ENCODE measurements around the gene ZNF143.
"Not testable (repeated sequence)": the region's sequence is repeated elsewhere in the genome, so short reads cannot be mapped to it uniquely, and the experiment has no call there.

The ZNF143 gene

DNA sequence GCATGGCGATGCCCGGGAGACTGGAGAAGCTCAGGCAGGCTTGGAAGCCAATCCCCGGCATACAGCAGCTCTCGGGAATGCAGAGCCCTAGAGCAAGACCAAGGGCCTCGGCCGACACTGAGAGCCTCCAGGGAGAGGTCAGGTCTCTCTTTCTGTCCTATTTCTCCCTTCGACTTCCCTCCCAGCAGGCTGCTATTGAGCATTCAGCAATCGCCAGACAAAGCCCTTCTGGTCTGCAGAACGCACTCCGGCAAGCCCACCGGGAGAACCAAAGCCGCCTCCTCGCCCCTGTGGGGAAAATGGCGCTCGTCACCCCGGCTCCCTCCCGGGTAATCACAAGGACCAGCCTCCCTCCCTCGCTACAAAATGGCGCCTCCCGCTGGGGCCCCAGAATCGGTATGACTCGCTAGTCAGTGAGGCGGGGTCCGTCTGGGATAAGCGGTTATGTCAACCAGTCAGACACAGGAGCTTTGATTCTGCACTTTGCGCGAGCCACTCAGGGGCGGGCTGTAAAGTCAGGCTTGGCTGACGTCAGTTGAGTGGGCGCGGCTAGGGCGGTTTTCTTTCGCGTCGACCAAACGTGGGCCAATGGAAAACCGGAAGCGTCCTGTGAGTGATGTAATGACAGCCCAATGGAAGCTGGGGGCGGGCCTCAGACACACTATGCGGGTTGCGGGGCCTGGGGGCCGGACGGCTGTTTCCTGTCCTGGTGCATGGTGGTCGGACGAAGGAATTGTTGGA, at the start of gene ZNF143:
Gene ZNF143, plus strand, starts transcription at position 691 of the 741 bp plus-strand sequence. CDS start 10,297 bp downstream, outside the sequence.
- peak; percentile 45 for FAIRE-seq

DNA sequence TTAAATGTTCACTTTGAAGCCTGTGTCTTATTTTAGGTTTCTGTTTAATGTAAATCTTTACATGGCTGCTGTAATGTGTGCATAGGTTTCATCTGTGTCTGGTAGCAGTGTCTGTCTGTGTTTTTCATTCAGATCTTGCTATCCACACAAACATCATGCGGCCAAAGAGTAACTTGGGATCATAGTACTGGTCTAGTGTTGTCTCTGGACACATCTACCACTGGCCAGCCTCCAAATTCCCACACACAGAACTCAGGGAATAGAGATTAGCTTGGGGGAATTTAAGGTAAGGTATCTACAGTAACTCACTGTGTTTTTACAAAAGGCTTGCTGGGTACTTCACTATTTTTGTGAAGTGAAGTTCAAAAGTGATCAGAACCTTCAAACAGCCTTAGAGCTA, 32.1 kb upstream of the ZNF143 start:
- FAIRE-seq, result no peak

DNA sequence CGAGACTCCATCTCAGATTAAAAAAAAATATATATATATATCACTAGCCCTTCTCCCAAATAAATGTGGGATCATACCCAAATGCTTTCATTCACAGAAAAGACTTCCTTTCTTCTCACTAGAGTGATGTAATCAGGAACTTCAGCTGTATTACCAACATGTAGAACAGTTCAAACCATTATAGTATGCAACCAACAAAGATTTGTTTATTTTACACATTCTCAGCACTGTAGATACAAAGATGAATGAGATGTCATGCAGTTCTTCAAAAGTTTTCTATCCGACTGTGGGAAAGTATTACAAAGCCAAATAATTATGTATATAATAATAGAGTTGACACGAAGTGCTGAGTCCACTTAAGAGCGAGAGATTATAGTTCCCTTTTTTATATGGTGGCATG, 22.2 kb upstream of the ZNF143 start:
- no peak for FAIRE-seq

DNA sequence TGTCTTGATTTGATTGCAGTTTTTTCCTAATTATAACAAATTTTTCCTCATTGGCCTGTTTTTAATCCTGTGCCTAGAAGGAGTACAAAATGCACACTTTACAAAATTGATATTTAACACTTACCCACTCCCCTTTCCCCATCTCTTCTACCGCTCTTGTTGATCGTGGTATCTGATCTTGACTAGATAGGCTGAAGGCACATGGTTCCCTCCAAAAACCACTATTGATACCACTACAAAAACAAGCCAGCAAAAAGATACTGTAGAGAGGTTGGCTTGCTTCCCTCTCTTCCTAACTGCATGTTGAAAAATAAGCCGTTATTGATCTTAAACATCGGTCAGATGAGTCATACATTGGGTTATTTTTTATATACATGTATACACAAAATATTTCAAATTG, 14.6 kb upstream of the ZNF143 start:
- FAIRE-seq, result no peak

DNA sequence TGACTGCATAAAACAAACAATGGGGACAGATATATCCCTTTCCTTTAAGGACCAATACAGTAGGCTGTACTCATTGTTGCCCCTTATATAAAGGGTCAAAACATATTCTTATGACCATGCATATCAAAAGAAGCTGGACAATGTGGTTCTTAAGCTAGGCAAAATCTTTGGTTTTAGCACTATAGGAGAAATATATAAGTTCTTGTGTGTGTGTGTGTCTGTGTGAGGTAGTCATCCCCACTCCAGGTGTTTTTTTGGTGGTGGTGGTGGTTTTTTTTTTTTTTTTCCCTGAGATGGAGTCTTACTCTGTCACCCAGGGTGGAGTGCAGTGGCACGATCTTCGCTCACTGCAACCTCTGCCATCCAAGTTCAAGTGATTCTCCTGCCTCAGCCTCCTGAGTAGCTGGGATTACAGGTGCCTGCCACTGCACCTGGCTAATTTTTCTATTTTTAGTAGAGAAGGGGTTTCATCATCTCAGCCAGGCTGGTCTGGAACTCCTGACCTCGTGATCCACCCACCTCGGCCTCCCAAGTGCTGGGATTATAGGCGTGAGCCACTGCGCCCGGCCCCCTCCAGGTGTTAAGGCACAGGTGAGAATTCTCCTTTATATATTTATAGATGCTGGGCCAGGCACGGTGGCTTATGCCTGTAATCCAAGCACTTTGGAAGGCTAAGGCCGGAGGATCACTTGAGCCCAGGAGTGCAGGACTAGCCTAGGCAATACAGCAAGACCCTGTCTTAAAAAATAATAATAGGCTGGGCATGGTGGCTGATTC, 12.0 kb upstream of the ZNF143 start:
- no peak for FAIRE-seq

DNA sequence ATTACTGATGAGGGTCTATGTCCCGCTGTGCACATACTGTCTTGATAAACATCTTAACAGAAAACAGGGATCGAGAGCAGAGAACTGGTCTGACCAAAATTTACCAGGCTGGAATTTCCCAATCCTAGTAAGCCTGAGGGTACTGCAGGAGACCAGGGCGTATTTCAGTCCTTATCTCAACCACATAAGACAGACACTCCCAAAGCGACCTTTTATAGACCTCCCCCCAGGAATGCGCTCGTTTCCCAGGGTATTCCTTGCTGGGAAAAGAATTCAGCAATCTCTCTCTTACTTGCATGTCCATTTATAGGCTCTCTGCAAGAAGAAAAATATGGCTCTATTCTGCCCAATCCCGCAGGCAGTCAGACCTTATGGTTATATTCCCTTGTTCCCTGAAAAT, 8.8 kb upstream of the ZNF143 start:
- FAIRE-seq, result not testable (repeated sequence)

DNA sequence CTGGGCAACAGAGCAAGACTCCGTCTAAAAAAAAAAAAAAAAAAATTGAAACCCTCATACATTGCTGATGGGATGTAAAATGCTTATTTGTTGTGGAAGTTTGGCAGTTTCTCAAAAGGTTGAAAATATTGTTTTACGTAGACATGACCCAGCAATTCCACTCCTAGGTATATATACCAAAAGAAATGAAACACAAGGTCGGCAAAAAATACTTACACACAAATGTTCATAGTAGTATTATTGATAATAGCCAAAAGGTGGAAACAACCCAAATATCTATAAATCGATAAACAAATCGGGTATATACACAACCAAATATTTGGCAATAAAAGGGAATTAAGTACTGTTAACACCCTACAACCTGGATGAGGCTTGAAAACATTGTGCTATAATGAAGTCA, 5.1 kb upstream of the ZNF143 start:
- FAIRE-seq, result no peak

DNA sequence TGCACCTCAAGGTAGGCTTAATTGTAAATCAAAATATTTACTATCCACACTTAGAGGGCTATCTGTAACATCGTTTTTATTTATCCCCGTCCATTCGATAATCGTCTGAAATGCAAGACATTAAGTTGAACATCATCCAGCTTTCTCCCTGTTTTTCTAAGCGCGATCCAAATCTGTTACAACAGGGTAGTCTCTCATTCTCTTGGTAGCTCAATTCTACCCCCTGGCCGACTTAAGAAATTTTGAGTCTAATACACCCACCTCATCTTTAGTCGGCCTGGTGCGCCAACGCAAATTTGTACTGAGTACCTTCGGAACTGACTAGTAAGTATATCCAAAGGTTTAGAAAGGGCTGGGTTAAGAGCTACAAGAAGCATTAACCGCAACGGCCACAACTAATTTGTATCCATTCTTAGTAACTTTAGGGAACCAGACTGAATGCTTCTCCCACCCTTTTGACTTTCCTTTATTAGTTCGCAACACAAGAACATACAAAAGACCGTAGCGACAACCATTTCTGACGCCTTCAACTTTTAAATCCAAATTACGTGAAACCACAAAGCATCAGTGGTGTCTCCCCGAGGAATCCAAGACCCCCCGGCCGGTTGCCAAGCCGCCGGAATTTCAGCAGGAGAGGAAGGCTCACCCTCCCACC, 1.0 kb upstream of the ZNF143 start:
- FAIRE-seq, result no peak

DNA sequence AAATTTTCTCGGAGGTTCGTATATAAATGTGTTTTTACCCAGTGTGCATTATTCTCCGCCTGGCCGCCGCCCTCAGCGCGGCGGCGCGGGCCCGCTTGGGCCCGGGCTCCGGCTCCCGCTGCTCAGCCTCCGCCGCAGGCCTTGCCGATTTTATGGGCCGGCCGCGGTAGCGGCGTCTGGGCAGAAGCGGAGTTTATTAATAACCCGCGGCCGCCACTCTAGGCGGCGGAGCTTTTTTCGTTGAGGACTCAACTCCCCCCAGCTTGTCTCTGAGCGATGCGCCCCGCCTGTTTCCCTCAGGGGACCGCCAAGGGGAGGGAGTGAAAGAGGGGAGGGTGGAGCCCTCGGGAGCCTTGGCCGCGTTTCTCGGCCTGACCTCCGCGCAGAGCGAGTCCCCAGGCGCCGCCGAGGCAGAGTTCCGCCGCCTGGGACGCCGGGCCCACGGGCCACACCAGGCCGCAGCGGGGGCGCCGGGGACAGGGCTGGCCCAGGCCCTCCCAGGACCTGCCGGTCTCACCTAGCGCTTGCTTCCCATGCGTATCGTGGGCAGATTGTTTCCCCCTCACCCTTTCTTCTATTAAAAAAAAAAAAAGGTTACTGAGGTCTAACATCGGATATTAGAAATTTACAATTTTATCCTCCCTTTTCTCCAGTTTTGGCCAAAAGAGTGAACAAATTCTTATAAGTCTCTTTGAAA, 399 bp downstream of the ZNF143 start:
- FAIRE-seq, result no peak

DNA sequence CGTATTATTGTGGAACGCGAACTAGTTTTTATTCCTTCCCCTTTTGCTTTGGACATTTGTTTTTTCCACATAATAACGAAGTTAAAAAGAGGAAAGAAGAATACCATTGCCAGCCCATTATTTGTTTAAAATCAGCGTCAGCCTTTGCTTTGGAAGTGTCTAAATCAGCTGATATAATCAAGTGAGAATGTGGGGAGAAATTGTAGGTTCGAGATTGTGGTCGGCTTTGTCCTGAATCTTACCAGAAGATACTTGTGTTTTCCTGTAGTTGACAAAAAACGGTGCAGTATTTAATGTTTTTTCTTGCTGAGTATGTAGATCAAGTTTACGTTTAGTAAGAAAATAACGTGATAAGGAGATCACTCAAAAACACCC, 935 bp downstream of the ZNF143 start:
- FAIRE-seq, result peak; percentile 92

DNA sequence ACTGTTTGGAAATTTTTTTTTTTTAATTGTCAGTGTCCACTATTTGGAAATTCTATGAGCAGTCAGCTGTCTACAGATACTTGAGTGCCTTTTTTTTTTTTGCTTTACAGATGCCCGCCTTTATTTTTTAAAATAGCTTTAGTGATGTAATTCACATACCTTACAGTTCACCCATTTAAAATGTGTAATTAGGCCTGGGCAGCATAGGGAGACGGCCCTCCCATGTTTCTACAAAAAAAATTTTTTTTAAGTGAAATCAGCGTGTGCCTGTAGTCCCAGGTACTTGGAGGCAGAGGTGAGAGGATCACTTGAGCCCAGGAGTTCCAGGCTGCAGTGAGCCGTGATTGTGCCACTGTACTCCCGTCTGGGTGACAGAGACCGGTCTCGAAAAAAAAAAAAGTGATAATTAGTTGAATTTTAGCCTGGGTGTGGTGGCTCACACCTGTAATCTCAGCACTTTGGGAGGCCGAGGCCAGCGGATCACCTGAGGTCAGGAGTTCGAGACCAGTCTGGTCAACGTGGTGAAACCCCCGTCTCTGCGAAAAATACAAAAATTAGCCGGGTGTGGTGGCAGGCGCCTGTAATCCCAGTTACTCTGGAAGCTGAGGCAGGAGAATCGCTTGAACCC, 1.5 kb downstream of the ZNF143 start:
- no peak for FAIRE-seq

DNA sequence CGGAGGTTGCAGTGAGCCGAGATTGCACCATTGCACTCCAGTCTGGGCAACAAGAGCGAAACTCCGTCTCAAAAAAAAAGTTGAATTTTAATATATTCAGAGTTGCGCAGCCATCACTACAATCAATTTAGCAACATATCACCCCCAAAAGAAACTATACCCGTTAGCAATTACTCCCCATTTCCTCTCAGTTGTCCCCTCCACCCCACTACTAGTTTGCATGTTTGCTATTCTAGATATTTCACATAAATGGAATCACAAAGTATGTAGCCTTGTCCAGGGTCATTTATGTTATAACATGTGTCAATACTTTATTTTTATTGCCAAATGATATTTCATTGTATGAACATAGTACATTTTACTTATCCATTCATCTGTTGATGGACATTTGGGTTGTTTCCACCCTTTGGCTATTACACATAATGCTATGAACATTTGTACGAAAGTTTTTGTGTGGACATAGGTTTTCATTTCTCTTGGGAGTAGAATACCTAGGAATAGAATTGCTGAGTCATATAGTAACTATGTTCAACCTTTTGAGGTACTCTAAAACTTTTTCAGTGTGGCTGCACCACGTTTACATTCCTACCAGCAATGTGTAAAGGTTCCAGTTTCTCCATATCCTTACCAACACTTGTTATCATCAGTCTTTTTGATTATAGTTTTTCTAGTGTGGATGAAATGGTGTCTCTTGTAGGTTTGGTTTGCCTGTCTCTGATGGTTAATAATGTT, 2.2 kb downstream of the ZNF143 start:
- FAIRE-seq, result no peak

DNA sequence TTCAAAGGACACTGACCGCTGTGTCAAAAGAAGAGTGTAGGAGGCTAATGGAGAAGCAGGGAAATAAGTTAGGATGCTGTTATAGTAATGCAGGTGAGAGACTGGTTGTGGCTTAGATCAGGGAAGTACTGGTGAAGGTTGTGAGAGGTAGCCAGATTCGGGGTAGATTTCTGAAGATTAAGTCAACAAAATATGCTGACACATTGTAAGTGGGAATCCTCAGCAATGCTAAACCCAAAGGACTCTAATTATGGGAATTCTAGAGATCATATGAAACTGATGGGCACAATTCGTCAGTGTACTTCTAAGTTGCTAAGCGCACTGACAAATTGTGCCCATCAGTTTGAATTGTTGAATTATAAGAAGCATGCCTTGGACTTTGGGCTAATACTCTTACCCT, 10.0 kb downstream of the ZNF143 start:
- FAIRE-seq, result no peak

DNA sequence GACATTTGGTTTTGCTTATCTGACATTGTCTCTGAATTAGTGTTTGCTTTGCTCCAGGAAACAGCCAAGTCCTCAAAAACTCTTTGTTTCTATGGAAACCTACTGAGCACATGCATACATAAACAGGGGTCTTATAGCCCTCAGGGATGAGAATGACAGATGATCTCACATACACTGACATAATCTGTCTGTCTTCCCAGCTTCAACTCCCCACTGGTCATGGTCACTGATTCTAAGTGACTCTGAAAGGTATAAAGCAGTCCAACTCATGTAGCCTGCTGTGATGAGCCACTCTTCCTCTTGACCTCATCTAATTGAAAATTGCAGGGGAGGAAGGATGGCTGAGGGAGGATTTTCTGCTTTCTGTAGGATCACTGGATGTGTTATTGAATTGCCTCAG, 12.6 kb downstream of the ZNF143 start:
- no peak for FAIRE-seq

DNA sequence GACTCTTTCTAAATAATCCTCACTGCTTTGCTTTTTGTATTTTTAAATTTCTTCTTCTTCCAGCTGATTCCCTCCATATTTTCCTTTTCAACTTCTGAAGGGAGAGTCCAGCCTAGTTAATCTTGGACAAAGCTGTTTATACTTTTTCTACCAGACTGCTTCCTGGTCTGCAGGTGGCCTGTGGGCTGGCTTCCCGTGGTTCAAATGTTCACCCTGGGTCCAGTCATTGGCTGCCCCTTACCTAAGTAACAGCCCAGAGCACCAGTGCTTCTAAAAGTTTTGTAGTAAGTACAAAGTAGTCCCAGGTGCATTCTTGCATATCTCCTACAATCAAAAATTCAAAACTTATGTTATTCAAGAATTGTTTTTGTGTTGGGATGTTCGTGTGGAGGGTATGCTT, 19.1 kb downstream of the ZNF143 start:
- FAIRE-seq, result no peak

DNA sequence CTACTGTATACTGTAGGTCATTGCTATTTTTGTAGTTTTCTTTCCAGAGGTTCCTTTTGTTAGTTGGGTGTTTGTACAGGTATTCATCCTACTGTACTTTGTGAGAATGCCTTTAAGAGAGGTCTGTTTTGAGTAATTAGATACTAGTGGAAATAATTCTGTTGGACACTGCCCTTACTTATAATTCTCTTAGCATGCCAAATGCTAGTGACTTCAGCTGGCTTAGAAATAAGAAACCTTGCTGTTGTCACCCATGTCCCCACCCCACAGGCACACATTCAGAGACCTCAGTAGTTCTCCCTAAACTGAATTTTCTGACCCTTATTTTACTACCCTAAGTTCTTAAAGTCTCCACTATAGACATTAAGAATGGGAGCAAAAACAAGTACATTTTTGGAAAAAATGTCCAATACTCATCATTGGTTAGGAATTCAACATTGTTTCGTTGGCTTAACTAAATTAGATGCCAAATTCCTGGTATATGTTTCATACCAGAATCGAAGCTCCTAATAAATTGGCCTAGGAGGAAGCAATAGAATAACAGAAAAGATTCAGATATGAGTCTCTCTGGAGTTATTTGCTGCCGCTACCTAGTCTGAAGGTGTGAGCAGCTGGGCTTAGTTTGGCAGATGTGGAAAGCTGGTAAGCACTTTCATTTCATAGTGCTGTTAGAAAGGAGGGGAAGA, 28.4 kb downstream of the ZNF143 start:
- no peak for FAIRE-seq

DNA sequence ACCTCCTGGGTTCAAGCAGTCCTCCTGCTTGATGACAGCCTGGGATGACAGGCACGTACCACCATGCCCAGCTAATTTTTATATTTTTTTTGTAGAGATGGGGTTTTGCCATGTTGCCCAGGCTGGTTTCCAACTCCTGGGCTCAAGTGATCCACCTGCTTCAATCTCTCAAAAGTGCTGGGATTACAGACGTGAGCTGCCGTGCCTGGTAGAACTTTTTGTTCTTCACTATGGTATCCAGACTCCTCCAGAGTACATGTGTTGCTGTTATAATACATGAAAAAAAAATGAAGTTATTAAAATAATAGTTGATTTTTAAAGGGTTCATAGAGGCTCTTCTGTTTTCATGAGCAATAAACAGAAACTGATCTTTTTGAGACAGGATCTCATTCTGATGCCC, 29.6 kb downstream of the ZNF143 start:
- no peak for FAIRE-seq

DNA sequence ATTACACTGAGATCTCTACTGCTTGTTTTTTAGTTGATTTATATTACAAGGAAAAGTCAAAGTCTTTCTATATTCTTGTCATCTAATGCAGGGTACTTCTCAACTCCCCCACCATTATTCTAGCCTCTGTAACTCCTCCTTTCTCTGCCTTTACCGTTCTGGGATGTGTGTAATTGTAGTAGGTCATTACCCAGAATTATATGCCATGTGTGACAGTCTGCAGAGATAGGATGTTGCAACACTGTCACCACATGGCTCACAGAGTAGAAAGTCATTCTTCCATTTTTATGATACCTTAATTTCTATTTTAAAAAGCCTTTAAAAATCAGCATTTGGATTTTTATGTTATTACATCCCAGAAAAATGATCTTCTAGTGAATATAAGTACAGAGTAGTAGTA, 32.7 kb downstream of the ZNF143 start:
- no peak for FAIRE-seq

DNA sequence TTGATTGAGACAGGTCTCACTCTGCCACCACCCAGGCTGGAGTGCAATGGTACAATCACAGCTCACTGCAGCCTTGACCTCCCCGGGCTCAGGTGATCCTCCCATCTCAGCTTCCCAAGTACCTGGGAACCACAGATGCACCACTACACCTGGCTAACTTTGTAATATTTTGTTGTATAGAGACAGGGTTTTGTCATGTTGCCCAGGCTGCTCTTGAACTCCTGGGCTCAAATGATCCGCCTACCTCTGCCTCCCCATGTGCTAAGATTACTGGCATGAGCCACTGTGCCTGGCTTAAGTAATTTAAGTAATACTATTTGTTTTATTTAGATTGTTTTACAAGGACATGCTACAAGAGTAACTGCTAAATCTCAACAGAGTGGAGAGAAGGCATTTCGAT, 33.5 kb downstream of the ZNF143 start:
- FAIRE-seq, result no peak

DNA sequence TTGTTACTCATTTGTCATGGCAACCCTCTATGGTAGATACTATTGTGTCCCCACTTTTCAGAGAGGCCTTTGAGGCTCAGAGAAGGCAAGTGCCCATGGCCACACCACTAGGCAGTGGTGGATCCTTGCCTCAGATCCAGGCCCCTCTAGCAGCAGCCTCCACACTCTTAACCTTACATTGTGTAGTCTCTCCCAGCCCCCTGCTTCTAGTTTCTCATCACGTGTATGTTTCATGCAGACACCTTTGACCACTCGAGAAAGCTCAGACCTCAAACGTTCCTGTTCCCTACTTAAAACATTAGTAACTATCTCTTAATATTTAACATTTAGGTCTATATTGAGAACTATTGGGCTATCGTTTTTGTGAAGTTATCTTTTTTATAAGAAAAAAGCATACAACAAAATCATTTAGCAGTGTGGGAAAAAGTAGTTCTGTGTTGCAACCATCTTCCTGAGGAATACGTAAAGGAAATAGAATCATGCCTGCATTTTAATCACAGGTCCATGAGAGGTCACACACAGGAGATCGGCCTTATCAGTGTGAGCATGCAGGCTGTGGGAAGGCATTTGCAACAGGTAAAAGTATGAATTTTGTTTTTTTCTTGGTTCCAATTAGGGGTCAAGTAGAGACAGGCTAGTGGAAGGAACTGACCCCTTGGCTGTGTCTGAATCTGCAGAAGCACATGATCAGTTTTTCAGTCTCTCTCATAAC, 35.1 kb downstream of the ZNF143 start:
- FAIRE-seq, result no peak

Measured in islet of Langerhans (tissue), 1 donor.